HUES48 (cell line): ENCODE results near the gene C15orf62.
A peak's percentile ranks its signal among the peaks of the same experiment; 100 is the strongest.

Experiments
- H3K27ac ChIP-seq: one replicate; pipeline ENCODE4 v1.7.0; 2013; ENCODE audit warnings: low read depth, low read length, inconsistent platforms
- H3K27me3 ChIP-seq: 2 replicates; pipeline ENCODE4 v1.6.1; 2013; ENCODE audit warnings: mild to moderate bottlenecking, low read length; ENCODE audit not compliant: control insufficient read depth, insufficient read depth
- H3K36me3 ChIP-seq: 2 replicates; pipeline ENCODE4 v1.6.1; 2013; ENCODE audit warnings: low read length; ENCODE audit not compliant: control insufficient read depth, insufficient read depth
- H3K4me1 ChIP-seq: 2 replicates; pipeline ENCODE4 v1.6.1; 2013; ENCODE audit warnings: mild to moderate bottlenecking, low read length; ENCODE audit not compliant: control insufficient read depth, insufficient read depth
- H3K4me3 ChIP-seq: 2 replicates; pipeline ENCODE4 v1.5.1; 2013; ENCODE audit warnings: mild to moderate bottlenecking, low read depth, low read length
- H3K9ac ChIP-seq: 2 replicates; pipeline ENCODE4 v1.6.1; 2013; ENCODE audit warnings: mild to moderate bottlenecking, low read depth, low read length, moderate library complexity
- H3K9me3 ChIP-seq: 2 replicates; pipeline ENCODE4 v1.6.1; 2013; ENCODE audit warnings: low read length; ENCODE audit not compliant: control insufficient read depth, insufficient read depth

Gene C15orf62

DNA sequence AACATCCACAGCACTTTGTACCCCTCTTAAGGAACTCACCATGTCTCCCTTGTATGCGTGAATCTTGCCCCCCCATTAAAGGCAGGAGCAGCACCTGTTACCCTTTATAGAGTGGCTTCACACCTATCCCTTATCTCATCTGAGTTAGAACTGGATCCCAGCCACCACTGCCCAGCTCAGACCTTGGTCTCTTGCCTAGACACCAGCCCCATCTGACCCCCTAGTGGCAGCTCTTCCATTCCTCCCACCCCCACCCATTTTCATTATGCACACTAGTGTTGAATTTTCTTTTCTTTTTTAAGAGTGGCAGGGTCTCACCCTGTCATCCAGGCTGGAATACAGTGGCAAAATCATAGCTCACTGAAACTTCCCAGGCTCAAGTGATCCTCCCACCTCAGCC, 33.9 kb downstream of the C15orf62 start:
- H3K27ac ChIP-seq, result no peak overlapping the region
- peaks cover 11% of the 10 kb centered on the region for H3K4me1 ChIP-seq
- H3K27me3 ChIP-seq, result no peaks in the 10 kb centered on the region

DNA sequence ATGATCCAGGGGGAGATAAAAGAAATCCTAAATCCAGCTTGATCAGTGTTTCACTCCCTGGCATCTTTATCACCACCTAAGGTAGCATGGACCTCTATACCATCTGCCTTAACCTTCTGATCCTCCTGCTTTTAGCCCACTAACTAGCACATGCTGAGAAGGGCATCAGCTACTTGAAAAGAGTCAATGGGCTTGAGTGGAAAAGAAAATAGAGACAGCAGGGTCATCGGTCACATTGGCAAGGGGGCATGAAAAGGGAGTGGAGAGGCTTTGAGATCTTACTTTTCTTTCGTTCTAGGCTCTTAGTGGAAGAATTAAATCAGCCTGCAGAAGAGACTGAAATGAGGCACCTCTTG, 36.9 kb downstream of the C15orf62 start:
- H3K27me3 ChIP-seq, result no peaks in the 10 kb centered on the region
- H3K36me3 ChIP-seq, result peaks cover 16% of the 10 kb centered on the region
- H3K4me3 ChIP-seq, result peak overlapping the region; percentile 84
- H3K27ac ChIP-seq, result peak overlapping the region; percentile 61
- peak overlapping the region; percentile 61 for H3K9ac ChIP-seq
- peaks cover 4% of the 10 kb centered on the region for H3K4me1 ChIP-seq
- H3K9me3 ChIP-seq, result no peaks in the 10 kb centered on the region

More for the DNA sequence above, 33.9 kb downstream of the C15orf62 start:
- Histone ChIP-seq H3K9ac (no peak overlapping the region), H3K4me3 (no peak overlapping the region), H3K9me3 (no peaks in the 10 kb centered on the region), H3K36me3 (no peaks in the 10 kb centered on the region; the same call in 1 of the 2 replicates)

DNA sequence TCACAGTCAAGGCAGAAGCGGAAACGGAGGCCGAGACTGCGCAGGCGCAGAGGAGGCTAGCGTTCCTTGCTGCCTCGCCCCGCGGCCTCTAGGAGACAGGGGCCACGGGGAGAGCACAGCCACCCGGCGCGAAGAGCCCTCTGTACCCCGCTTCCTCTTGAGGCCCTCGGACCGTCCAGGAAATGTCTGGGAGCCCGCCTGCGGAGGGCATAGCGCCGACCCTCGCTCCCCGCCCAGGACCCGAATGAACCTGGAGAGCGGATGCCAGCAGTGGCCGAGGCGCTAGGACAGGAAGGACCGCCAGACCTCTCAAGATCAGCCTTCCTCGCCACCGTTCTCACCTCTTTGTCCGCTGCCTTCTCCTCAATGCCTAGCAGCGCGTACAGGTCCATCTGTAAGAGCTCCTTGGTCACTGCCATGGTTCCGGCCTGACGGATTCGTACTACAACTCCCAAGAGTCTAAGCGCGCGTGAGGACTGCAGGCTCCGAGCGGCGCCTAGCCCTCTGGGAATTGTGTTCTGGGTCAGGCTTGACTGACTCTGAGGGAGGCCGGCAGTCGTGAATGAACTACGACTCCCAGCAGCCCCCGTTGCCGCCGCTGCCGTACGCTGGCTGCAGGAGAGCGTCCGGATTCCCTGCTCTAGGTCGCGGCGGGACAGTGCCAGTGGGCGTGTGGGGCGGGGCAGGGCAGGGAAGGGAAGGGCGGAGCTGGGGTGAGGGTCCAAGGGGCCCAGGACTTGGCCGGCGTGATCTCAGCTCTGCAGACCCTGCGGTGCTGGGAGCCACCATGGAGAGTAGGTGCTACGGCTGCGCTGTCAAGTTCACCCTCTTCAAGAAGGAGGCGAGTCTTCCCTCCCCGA, 37.5 kb downstream of the C15orf62 start, which contains the start of the genes DNAJC17 and ZFYVE19:
TSS of gene DNAJC17 (minus strand) at position 446 of the 860 bp plus-strand sequence. CDS start at position 419, 27 bp downstream.
TSS of gene ZFYVE19 (plus strand) at position 62 of the 860 bp plus-strand sequence. CDS start at position 563, 501 bp downstream.
- H3K36me3 ChIP-seq, result peaks cover 16% of the 10 kb centered on the region
- peak within 1 kb of the TSS; percentile 61 for H3K9ac ChIP-seq
- no peaks in the 10 kb centered on the region for H3K9me3 ChIP-seq
- H3K27me3 ChIP-seq, result no peaks in the 10 kb centered on the region
- H3K27ac ChIP-seq, result peak within 1 kb of the TSS; percentile 61
- peak within 1 kb of the TSS; percentile 84 for H3K4me3 ChIP-seq
- H3K4me1 ChIP-seq, result peaks cover 4% of the 10 kb centered on the region

DNA sequence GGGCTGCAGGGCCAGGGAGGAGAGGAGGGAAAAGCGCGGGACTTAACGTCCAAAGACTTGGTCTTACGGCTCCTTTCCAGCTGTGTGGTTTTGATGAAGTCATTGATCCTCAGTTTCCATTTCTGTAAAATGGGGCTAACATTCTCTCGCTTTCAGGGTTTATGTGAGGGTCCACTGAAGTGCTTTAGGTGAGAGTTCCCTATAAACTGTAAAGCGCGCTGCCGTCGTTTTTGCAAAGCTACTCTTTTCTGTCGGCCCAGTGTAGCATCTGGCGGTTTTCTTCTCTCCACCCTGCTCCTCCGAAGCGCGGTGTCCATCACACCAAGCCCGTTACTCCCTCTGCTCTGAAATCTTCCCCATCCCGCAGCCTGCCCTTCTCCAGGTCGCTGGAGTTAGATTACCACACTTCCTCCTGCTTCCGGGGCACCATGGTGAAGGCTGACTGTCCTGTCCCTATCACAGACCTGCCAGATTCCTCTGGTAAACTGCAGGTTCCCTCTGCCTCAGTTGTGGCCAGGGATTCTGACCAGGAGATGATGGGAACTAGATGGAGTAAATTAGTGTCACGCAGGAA, 38.2 kb downstream of the C15orf62 start:
- Histone ChIP-seq H3K27ac (no peak overlapping the region), H3K36me3 (peaks cover 16% of the 10 kb centered on the region), H3K9ac (no peak overlapping the region; the same call in 1 of the 2 replicates), H3K27me3 (no peaks in the 10 kb centered on the region), H3K4me1 (peaks cover 4% of the 10 kb centered on the region), H3K9me3 (no peaks in the 10 kb centered on the region), H3K4me3 (peak overlapping the region; percentile 84)

DNA sequence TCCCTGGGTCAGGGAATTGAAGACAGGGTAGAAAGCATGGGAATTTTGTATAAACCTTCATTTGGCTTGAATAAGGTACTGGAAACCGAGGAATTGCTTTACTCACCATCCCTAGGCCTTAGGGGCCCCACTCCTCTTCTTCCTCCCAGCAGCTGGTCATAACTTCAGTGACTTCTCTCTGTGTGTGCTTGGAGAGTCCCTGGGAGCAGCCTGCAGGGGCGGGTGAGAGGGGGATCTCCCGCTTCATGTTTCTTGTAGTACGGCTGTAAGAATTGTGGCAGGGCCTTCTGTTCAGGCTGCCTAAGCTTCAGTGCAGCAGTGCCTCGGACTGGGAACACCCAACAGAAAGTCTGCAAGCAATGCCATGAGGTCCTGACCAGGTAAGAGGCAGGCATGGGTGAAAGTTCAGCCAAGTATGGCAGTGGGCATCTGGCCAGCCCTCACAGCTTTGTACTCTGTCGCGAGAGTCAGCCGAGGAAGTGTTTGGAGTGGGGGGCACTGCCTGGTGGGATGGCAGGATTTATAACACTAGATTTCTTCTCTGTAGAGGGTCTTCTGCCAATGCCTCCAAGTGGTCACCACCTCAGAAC, 39.2 kb downstream of the C15orf62 start:
- Histone ChIP-seq H3K9ac (no peak overlapping the region), H3K27ac (no peak overlapping the region), H3K36me3 (peaks cover 25% of the 10 kb centered on the region), H3K4me1 (peaks cover 4% of the 10 kb centered on the region), H3K27me3 (no peaks in the 10 kb centered on the region), H3K4me3 (no peak overlapping the region), H3K9me3 (no peaks in the 10 kb centered on the region)

DNA sequence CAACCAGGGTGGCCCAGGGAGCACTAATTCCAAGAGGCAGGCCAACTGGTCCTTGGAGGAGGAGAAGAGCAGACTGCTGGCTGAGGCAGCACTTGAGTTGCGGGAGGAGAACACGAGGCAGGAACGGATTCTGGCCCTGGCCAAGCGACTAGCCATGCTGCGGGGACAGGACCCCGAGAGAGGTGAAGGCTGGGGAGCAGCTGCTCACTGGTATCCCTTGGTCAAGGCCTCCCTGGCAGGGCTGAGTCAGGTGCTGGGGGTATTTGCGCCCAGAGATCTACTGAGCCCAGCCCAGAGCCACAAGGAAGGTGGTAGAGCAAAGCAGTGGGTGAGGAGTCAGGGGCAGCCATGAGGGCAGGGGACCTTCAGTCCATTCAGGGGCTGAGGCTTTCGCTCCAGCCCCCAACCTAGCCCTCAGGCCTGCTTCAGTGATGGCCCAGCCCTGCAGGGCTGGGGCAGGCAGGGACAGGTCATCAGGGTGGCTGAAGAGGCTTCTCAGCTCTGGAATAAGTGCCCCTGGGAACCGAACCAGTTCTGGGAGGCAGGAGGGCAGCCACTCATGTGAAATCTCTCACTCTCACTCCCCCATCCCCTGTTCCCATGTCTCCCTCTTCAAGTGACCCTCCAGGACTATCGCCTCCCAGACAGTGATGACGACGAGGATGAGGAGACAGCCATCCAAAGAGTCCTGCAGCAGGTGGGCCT, 43.1 kb downstream of the C15orf62 start:
- Histone ChIP-seq H3K4me3 (no peak overlapping the region), H3K9me3 (no peaks in the 10 kb centered on the region), H3K9ac (no peak overlapping the region), H3K36me3 (peaks cover 34% of the 10 kb centered on the region), H3K27me3 (no peaks in the 10 kb centered on the region), H3K27ac (no peak overlapping the region), H3K4me1 (no peaks in the 10 kb centered on the region)

DNA sequence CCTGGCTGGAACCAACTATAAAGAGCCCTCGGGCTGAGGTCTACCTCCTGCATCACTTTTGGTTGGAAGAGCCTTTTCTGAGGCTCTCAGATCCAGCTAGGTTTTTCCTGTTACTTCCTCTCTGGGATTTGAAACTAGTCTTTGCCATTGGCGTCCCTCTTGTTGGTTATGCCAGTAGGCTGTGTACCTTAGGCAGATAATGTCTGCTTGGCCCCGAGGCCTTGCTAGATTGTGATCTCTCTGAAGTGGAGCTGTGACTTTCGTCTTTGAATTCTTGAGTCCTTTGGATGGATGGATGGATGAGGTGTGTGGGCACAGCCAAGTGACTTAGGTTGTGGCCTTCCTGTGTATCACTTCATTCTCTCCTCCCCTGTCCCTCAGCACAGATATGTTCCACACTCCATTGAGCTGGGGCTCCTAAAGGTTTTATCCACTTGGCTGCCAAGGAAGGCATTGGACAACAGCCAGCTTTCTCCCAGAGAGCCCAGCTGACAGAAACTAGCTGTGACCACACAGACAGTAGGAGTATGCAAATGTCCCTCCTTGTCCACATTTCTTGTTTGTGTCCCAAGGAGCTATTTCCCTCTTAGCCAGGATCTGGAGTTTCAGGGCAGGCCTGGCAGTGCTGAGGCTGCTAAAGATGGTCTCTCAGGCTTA, 45.4 kb downstream of the C15orf62 start:
- no peak overlapping the region for H3K4me3 ChIP-seq
- peaks cover 33% of the 10 kb centered on the region for H3K36me3 ChIP-seq
- H3K4me1 ChIP-seq, result no peaks in the 10 kb centered on the region
- H3K27ac ChIP-seq, result no peak overlapping the region
- no peak overlapping the region for H3K9ac ChIP-seq
- H3K27me3 ChIP-seq, result no peaks in the 10 kb centered on the region
- no peaks in the 10 kb centered on the region for H3K9me3 ChIP-seq

DNA sequence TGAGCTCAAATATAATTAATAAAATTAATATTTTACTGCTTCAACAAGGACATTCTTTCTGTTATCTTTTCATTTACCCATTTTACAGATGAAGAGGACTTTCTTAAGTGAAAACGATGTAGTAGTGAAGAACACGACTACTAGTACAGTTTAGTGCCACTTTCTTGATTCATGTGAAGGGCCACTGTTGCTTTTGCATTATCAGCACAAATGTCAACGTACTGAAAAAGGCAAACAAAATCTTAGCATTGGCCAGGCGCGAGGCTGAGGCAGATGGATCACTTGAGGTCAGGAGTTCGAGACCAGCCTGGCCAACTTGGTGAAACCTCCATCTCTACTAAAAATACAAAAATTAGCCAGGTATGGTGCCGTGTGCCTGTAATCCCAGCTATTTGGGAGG, 49.3 kb downstream of the C15orf62 start:
- peaks cover 9% of the 10 kb centered on the region; the same call in 1 of the 2 replicates for H3K36me3 ChIP-seq
- no peaks in the 10 kb centered on the region for H3K27me3 ChIP-seq
- no peak overlapping the region for H3K9ac ChIP-seq
- no peak overlapping the region for H3K4me3 ChIP-seq
- no peak overlapping the region for H3K27ac ChIP-seq
- no peaks in the 10 kb centered on the region for H3K9me3 ChIP-seq
- H3K4me1 ChIP-seq, result no peaks in the 10 kb centered on the region

DNA sequence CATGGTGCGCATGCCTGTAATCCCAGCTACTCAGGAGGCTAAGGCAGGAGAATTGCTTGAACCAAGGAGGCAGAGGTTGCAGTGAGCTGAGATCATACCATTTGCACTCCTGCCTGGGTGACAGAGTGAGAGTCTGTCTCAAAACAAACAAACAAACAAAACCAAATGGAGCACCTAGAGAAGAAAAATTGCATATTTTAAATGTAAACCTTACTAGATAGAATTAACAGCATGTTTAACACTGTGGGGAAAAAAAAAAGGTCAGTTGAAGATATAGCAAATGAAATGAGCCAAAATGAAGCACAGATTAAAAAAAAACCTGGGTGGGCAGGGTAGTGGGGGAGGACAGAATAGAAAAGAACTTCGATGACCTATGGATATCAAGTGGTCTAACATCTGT, 51.4 kb downstream of the C15orf62 start:
- Histone ChIP-seq H3K9me3 (no peaks in the 10 kb centered on the region), H3K4me1 (no peaks in the 10 kb centered on the region), H3K9ac (no peak overlapping the region), H3K27ac (no peak overlapping the region), H3K4me3 (no peak overlapping the region), H3K27me3 (no peaks in the 10 kb centered on the region), H3K36me3 (no peaks in the 10 kb centered on the region)
